HG03378 (cell line): Measurements from ENCODE around the gene LDB2.

Source experiments
- ATAC-seq: cut with Tn5 transposase; IDR thresholded peaks from one replicate; pipeline ENCODE4 v1.9.1; 2021; ENCODE audit warnings: mild to moderate bottlenecking, moderate library complexity; ENCODE audit not compliant: unreplicated experiment

LDB2 gene

DNA sequence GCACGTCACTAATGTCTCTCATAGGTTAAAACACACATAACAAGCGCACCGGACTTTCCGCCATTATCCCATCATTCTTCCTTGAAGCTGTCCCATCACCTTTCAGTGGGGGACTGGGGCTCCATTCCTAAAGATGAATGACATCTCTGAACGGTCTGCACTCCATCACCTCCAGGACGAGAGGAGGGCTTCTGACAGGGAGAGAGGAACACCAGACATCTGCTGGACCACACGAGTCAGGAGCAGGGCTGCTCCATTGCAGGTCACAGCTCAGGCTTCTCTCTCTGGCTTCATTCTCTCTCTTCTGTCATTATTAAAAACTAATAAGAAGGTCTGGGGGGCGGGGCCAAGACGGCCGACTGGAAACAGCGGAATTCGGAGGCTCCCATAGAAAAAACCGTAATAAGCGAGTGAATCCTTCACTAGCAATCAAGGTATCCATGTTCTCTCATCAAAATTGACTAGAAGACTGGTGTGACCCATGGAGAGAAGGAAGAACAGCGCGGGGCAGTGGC is 289.8 kb downstream of the LDB2 start:
- no peak for ATAC-seq

- no peak for ATAC-seq
Measured at GRCh38 chr4:16608123-16608522, 290.3 kb downstream of the LDB2 start.

DNA sequence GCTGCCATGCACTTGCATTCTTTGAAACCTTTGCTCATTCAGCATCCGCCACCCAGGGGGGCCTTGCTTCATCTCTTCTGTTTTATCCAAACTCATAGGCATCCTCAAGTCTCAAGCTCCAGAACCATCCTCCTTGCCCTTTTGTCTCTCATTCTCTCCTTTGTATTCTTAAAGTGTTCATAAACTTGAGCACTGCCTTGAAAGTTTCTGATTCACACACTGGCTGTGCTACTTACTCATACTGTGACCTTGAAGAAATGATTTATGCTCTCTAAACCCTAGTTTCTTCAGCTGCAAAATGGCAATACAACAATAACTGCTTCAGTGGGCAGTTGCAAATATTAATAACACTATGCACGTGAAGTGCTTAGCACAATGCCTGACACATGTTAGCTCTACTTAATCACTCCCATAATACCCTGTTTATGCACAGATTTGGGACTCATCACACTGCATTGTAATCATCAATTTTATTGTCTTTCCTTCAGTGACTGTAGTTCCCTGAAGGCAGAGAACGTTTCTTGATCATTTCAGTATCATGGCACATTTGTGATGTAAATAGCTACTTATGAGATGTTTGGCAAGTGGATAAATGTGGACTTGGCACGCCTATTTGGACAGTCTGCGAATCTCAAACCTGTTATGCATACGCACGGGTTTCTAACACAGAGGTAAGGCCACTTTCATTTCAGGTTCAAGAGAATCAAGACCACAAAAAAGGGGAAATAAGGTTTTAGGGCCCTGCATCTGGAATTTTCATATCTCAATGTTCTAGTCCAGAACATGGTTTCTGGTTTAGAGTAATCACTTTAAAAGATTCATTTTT is 291.0 kb downstream of the LDB2 start:
- no peak for ATAC-seq

- ATAC-seq = no peak
Measured at GRCh38 chr4:16606691-16607090, 291.8 kb downstream of the LDB2 start.

DNA sequence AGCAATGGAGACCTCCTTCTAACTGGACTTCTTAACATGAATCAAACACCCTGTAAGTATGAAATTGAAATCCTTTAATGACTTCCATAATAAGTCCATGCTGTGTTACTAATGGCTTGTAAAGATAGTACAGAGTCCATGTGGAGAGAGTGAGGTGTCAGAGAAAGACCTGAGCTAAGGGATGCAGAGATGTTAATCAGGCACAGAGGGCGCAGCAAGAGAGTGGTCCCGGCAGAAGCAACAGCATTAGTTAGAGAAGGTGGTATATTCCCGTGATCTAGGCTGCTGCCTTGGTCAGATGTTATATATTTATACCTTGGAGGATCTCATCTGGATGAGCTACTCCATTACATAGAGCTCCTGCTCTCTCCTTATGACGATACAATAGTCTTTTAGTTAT is 295.3 kb downstream of the LDB2 start:
- ATAC-seq = no peak

- ATAC-seq = no peak
Measured at GRCh38 chr4:16598597-16599206, 299.7 kb downstream of the LDB2 start.

DNA sequence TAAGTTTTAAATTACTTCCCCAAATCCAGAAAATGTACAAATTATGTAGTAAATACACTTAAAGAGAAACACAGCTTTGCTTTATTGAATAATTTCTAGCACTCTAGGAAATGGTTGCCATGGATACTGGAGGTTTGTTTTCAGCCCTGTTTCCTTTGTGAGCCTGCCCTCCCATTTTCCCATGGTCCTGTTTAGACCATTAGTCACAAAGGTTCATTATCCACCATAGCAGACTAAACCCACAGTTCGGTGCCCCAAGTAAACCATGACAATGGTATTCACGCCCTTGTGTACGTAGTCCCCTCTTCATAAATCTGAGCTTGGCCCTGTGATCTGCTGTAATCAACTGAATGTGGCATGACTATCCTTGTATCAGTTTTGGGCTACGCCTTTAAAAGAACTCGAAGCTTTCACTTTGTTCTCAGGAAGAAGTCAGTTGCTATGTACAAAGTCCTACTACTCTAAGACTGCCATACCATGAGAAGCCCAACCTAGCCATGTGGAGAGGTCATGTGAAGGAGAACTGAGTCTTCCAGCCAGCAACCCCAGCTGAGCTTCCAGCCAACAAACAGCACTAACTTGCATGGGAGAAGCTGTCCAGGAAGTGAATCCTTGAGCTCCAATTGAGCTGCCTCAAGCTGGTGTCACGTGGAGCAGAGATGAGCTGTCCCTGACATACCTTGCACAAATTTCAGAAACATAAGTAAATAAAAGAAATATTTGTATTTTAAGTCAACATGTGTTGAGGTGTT is 300.4 kb downstream of the LDB2 start:
- ATAC-seq = no peak

DNA sequence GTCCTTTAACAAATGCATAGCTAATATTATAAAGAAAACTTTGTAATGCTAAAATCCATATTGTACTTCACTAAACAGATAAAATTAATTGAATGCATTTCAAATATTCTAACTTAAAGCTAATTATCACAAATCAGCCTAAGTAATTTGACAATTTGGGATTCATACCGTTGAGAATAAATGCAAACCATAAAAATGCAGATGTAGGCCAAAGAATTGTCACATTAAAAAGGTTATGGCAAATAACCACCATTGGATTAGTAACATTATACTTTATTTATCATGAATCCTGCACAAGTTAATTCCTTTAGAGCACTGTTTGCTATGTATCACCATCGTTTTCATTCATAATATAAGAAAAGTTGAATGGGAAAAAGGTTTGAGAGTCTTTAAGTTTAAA is 301.0 kb downstream of the LDB2 start:
- ATAC-seq = no peak

- ATAC-seq = no peak
Measured at GRCh38 chr4:16596267-16596666, 302.2 kb downstream of the LDB2 start.

GRCh38 chr4:16594128-16594527 is 304.3 kb downstream of the LDB2 start:
- no peak for ATAC-seq

DNA sequence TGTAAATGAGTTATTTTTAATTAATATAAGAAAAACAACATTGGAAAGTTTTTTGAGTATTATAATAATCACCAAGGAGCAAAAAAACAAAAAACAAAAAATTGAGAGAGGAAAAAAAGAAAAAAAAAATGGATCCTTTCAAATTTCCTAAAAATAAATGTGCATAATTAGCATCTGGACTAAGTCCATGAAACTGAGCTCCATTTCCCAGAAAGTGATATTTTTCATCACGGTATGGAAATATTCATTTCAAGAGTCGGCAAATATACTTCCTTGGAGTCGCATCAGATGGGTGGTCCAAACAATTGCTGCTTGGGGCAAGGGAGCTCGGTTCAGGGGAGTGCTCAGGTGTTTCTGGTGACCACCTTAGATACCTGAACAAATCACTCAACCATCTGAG is 305.1 kb downstream of the LDB2 start:
- ATAC-seq = no peak

- no peak for ATAC-seq
Measured at GRCh38 chr4:16591272-16591826, 307.1 kb downstream of the LDB2 start.

DNA sequence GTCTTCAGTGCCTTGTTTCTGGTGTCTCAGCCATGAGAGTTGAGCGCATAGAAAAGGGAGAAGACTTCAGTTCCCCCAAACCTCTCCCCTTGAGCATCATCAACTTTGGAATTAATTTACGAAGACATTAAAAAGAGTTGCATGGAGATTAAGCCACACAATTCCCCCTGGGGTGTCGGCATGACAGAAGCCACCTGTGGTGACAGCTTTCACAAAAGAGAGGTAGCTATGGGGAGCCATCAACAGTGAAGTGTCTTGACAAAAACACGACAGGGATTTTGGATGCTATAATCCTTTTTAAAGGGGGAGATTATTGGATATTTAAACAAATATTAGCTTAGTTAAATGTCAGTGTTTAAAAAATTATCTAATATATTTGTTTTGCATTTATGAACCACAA is 307.6 kb downstream of the LDB2 start:
- no peak for ATAC-seq

DNA sequence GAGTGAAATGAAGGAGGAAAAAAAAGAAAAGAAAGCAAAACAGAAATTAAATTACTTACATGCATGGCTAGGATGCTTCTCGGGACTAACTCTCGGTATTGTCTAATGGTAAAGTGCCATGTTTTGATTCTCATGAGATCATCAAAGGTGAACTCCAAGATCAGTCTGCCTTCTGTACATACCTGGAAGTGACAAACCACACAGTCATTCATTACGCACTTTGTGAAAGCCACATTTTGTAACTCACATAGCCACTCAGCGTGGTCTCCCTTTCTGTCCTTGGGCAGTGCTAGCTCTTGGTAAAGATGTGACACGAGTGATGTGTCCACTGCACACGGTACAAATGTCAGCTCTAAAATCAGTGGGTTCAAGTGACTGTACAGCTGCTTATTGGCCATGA is 309.8 kb downstream of the LDB2 start:
- no peak for ATAC-seq

DNA sequence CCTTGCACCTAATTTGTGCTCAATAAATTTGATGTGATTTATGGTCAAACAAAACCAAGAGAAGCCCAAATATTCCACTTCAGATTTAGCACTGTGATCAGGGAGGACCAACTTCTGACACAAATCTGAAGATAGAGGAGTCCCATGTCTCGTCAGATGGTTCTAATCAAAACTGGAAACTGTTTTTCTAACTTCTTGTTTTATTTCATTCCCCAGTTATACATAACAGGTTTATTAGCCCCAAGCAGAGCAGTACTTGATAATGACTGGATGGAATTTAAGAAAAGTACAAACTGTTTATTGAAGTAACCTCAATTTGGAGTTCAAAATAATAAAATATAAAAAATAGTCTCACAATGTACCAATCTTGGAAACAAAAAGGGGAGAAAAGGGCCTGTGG is 310.3 kb downstream of the LDB2 start:
- no peak for ATAC-seq

DNA sequence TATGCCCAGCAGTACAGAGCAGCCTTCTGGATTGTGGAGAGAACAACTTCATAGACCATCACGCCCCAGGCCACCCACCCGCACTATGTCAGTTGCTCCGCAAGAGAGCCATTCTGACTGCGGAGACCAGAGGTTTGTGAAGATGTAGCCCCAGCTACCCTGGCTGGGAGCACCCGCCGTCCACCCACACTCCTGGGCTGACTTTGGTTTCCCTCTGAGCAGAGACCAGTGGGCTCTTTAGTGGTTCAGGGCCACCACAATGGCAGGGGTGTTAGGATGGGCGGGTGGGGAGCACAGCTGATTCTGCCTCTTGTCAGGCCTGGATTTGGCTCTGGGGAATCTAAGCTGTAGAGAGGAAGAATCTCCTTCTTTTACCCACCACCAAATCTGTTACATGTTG is 313.4 kb downstream of the LDB2 start:
- no peak for ATAC-seq

- ATAC-seq = no peak
Measured at GRCh38 chr4:16583764-16584163, 314.7 kb downstream of the LDB2 start.

DNA sequence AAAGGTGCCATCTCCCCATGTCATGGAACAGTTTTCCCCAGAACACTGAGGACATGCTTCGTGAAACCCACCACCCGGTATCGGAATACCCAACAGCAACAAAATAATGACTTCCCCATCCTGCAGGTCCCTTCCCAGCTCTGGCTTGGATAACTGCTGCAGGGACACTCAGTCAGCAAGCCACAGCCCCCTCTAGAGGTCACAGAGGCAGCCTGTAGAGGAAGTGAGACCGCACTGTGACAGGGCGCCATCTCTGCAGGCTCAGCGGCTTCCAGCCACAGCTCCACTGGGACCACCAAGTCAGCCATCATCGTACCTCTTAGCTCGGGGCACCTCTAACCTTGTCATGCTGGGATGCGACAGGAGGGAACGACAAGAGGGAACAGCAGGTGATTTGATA is 315.9 kb downstream of the LDB2 start:
- no peak for ATAC-seq

DNA sequence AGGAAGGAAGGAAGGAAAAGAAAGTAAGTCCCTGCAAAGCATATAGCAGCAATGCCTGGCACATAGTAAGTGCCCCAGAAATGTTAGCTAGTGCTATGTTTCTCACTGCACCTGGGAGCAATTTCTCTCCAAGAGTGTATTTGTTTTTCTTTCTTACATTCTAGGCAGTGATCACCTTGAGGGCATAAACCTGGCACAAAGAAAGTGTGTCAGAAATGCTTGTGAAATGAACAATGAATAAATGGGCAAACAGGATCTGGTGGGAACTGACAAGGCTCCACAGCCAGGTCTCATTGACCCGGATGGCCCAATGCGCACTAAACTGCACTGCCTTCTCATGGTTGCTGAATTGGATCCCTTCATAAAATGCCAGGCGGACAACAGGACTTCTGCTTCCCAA is 316.4 kb downstream of the LDB2 start:
- no peak for ATAC-seq

DNA sequence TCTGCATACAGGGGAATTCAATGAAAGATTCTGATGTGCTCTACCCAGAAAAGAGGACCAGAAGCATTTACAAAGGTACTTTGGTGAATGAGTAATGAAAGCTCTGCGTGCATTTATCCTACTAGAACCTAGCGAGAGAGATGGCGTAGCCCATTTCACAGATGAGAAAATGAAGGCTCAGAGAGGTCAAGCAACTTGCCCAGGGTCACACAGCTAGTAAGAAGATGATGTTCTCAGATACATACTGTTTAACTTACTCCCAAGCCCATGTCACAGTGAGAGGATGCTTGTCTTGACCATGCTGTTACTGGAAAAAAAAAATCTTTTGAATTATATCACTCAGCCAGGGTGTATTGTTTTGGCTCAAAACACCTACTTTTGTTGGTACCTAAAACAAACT is 317.3 kb downstream of the LDB2 start:
- no peak for ATAC-seq

DNA sequence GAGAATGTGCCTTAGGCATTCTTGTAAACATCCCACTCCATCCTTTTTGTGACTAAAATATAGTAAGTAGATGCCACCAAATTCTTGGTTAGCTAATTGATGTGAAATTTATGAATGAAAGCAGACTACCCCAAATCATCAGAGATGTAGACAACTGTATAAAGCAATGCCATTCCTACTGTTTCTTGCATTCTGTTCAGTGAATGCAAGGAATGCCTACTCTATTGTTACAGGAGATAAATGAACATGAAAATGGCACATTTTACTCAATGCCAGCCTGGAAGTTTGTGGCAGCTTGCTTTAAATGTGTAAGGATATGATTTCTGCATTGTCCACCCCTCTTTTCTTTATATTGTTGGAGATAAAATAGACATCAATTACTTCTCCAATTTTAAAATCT is 317.9 kb downstream of the LDB2 start:
- no peak for ATAC-seq
